Small intestine (tissue), 7 donors: ENCODE results near the gene B4GALT6. TPM values are rescaled to one million over a fixed set of nuclear protein-coding genes. Genes with fewer than 3 reads are reported as not detected.

Experiments
- DNase-seq, 2 donors: peaks; one replicate each; pipeline versions ENCODE4 v3.0.0 to v3.0.0-alpha.2; 2013
- FAIRE-seq: peaks from 2 replicates; lab custom pipeline; 2012; peaks lifted over from hg19 to GRCh38; lab: Jason Lieb, UNC
- H3K27ac ChIP-seq, 3 donors: one replicate each; pipeline ENCODE4 v1.5.1; 2013; ENCODE audit warnings: low read length in 2 of 3, mild to moderate bottlenecking in 2 of 3, control low read depth in 1 of 3, inconsistent platforms in 1 of 3, low read depth in 1 of 3, moderate library complexity in 1 of 3
- H3K27me3 ChIP-seq, 3 donors: one replicate each; pipeline ENCODE4 v1.6.1; 2013; ENCODE audit warnings: low read length in 3 of 3, inconsistent platforms in 1 of 3; ENCODE audit not compliant: control insufficient read depth in 3 of 3, insufficient read depth in 3 of 3
- H3K36me3 ChIP-seq, 3 donors: one replicate each; pipeline ENCODE4 v1.6.1; 2013; ENCODE audit warnings: low read length in 3 of 3, inconsistent platforms in 1 of 3, low read depth in 1 of 3, mild to moderate bottlenecking in 1 of 3, moderate library complexity in 1 of 3; ENCODE audit not compliant: control insufficient read depth in 3 of 3, insufficient read depth in 2 of 3
- H3K4me1 ChIP-seq, 3 donors: one replicate each; pipeline ENCODE4 v1.6.1; 2013; ENCODE audit warnings: low read length in 2 of 3, inconsistent platforms in 1 of 3, low read depth in 1 of 3, mild to moderate bottlenecking in 1 of 3, moderate library complexity in 1 of 3; ENCODE audit not compliant: control insufficient read depth in 3 of 3, insufficient read depth in 2 of 3
- H3K4me3 ChIP-seq, 3 donors: one replicate each; pipeline ENCODE4 v1.5.1; 2013; ENCODE audit warnings: low read length in 3 of 3, control low read depth in 1 of 3, inconsistent platforms in 1 of 3, low read depth in 1 of 3, mild to moderate bottlenecking in 1 of 3, moderate library complexity in 1 of 3
- H3K9me3 ChIP-seq, 2 donors: one replicate each; pipeline ENCODE4 v1.6.1; 2013; ENCODE audit warnings: low read depth in 1 of 2, low read length in 1 of 2; ENCODE audit not compliant: control insufficient read depth in 2 of 2, insufficient read depth in 1 of 2
- WGBS, 3 donors: extraction: QIAGEN DNeasy Blood & Tissue Kit; methylation state at CpG; one replicate each; pipeline ENCODE4 v1.1.7; 2013; 5-methylcytosine and 5-hydroxymethylcytosine counted together
- polyA plus RNA-seq, 4 donors: library from polyadenylated mRNA; stranded (reverse) in 3 of 4; unstranded in 1 of 4; fragments of 200-250 nt in 3 of 4; fragments of 120-200 nt in 1 of 4; gene quantifications; one replicate each; pipeline versions ENCODE4 v1.2.1 to v1.2.3, GENCODE V29; 2013
- donor health status: healthy with polysubstance abuse.
- donor health status: control.
- donor health status: control.
- donor health status: Bipolar disorder and iron deficiency.
- donor health status: healthy.

B4GALT6 gene
- polyA plus RNA-seq, 4 donors, result 4.7 to 10.3 (median 8.1) TPM

- no peaks in the 10 kb centered on the region for H3K27me3 ChIP-seq
- WGBS, 3 donors, result 91 to 95% (median 91%) methylated on average over 4 of the region's 4 CpGs
- H3K27ac ChIP-seq, result peak overlapping the region in 2 of 3 donors; percentile 55 to 56
- H3K9me3 ChIP-seq, result no peaks in the 10 kb centered on the region
- no peak for DNase-seq
- peaks cover 2 to 38% (median 9%) of the 10 kb centered on the region in 3 donors for H3K4me1 ChIP-seq
- FAIRE-seq, result no peak
- no peaks in the 10 kb centered on the region for H3K36me3 ChIP-seq
- no peak overlapping the region for H3K4me3 ChIP-seq
These were observed 6.0 kb downstream of the B4GALT6 start for GRCh38 chr18:31678425-31678824.

GRCh38 chr18:31677592-31677991 is 6.8 kb downstream of the B4GALT6 start:
- Histone ChIP-seq H3K27me3 (no peaks in the 10 kb centered on the region), H3K9me3 (no peaks in the 10 kb centered on the region), H3K4me3 (no peak overlapping the region), H3K27ac (peak overlapping the region in 1 of 3 donors; percentile 16), H3K36me3 (no peaks in the 10 kb centered on the region), H3K4me1 (peaks cover 2 to 38% (median 14%) of the 10 kb centered on the region in 3 donors)
- DNase-seq, result no peak
- WGBS, 3 donors, result 75 to 90% (median 76%) methylated on average over 6 of the region's 6 CpGs
- no peak for FAIRE-seq

- DNase-seq (peak in 1 of 2 donors; percentile 46), FAIRE-seq (no peak)
- Histone ChIP-seq H3K9me3 (no peaks in the 10 kb centered on the region), H3K4me3 (no peak overlapping the region), H3K27ac (no peak overlapping the region), H3K36me3 (no peaks in the 10 kb centered on the region), H3K27me3 (no peaks in the 10 kb centered on the region), H3K4me1 (peaks cover 2 to 26% (median 14%) of the 10 kb centered on the region in 3 donors)
These were observed 9.0 kb downstream of the B4GALT6 start for GRCh38 chr18:31675404-31675803.

- peaks cover 2 to 5% (median 5%) of the 10 kb centered on the region in 3 donors for H3K4me1 ChIP-seq
- H3K4me3 ChIP-seq, result no peak overlapping the region
- H3K9me3 ChIP-seq, result no peaks in the 10 kb centered on the region
- FAIRE-seq (no peak), DNase-seq (no peak)
- no peaks in the 10 kb centered on the region for H3K36me3 ChIP-seq
- H3K27me3 ChIP-seq, result no peaks in the 10 kb centered on the region
- H3K27ac ChIP-seq, result peak overlapping the region in 2 of 3 donors; percentile 39 to 76
These were observed 11.7 kb downstream of the B4GALT6 start for GRCh38 chr18:31672628-31673135.

GRCh38 chr18:31671951-31672350 is 12.4 kb downstream of the B4GALT6 start:
- no peaks in the 10 kb centered on the region for H3K27me3 ChIP-seq
- 85 to 96% (median 94%) methylated on average over 1 of the region's 1 CpG for WGBS, 3 donors
- FAIRE-seq, result no peak

GRCh38 chr18:31669541-31669940 is 14.8 kb downstream of the B4GALT6 start:
- no peaks in the 10 kb centered on the region for H3K27me3 ChIP-seq
- H3K9me3 ChIP-seq, result no peaks in the 10 kb centered on the region
- H3K4me1 ChIP-seq, result peaks cover 0 to 5% (median 2%) of the 10 kb centered on the region in 3 donors
- no peak overlapping the region for H3K27ac ChIP-seq
- no peak overlapping the region for H3K4me3 ChIP-seq
- H3K36me3 ChIP-seq, result peaks cover 0 to 4% (median 0%) of the 10 kb centered on the region in 3 donors
- FAIRE-seq, result no peak
- peak; percentile 43 to 84 for DNase-seq
- 20 to 74% (median 47%) methylated on average over 2 of the region's 2 CpGs for WGBS, 3 donors

More at GRCh38 chr18:31671951-31672350, 12.4 kb downstream of the B4GALT6 start:
- H3K27ac ChIP-seq, result no peak overlapping the region
- no peak for DNase-seq
- no peaks in the 10 kb centered on the region for H3K9me3 ChIP-seq
- no peak overlapping the region for H3K4me3 ChIP-seq
- no peaks in the 10 kb centered on the region for H3K36me3 ChIP-seq
- H3K4me1 ChIP-seq, result peaks cover 2 to 5% (median 5%) of the 10 kb centered on the region in 3 donors

- DNase-seq (no peak), FAIRE-seq (no peak)
- Histone ChIP-seq H3K27ac (no peak overlapping the region), H3K36me3 (peaks cover 0 to 4% (median 0%) of the 10 kb centered on the region in 3 donors), H3K27me3 (no peaks in the 10 kb centered on the region), H3K4me1 (no peaks in the 10 kb centered on the region), H3K9me3 (no peaks in the 10 kb centered on the region), H3K4me3 (no peak overlapping the region)
- 55 to 73% (median 63%) methylated on average over 1 of the region's 1 CpG for WGBS, 3 donors
These were observed 17.2 kb downstream of the B4GALT6 start for GRCh38 chr18:31667185-31667584.

GRCh38 chr18:31666055-31666454 is 18.3 kb downstream of the B4GALT6 start:
- 57 to 76% (median 70%) methylated on average over 5 of the region's 5 CpGs for WGBS, 3 donors
- FAIRE-seq, result no peak
- H3K36me3 ChIP-seq, result peaks cover 0 to 4% (median 0%) of the 10 kb centered on the region in 3 donors

GRCh38 chr18:31664101-31664500 is 20.3 kb downstream of the B4GALT6 start:
- Histone ChIP-seq H3K27ac (no peak overlapping the region), H3K4me3 (no peak overlapping the region), H3K9me3 (peaks cover 0 to 3% of the 10 kb centered on the region in 2 donors), H3K36me3 (peaks cover 0 to 4% (median 0%) of the 10 kb centered on the region in 3 donors), H3K27me3 (no peaks in the 10 kb centered on the region), H3K4me1 (peaks cover 0 to 6% (median 5%) of the 10 kb centered on the region in 3 donors)
- FAIRE-seq (no peak), DNase-seq (no peak)
- 88 to 91% (median 89%) methylated on average over 1 of the region's 1 CpG for WGBS, 3 donors

More at GRCh38 chr18:31666055-31666454, 18.3 kb downstream of the B4GALT6 start:
- Histone ChIP-seq H3K4me3 (no peak overlapping the region), H3K27me3 (no peaks in the 10 kb centered on the region), H3K9me3 (no peaks in the 10 kb centered on the region), H3K27ac (no peak overlapping the region), H3K4me1 (no peaks in the 10 kb centered on the region)
- no peak for DNase-seq
